NT2/D1 (cell line): ENCODE data around the gene RFLNA.
A peak's percentile ranks its signal among the peaks of the same experiment; 100 is the strongest.
"Not testable (repeated sequence)": the region's sequence is repeated elsewhere in the genome, so short reads cannot be mapped to it uniquely, and the experiment has no call there.

ENCODE experiments used
- DNase-seq: peaks from one replicate; pipeline ENCODE4 v3.0.0-alpha.2; 2011; ENCODE audit warnings: low read depth, low spot score
- H3K27me3 ChIP-seq: 2 replicates; pipeline ENCODE4 v1.6.0; 2011; ENCODE audit warnings: mild to moderate bottlenecking; ENCODE audit not compliant: insufficient read length, insufficient read depth
- H3K36me3 ChIP-seq: 2 replicates; pipeline ENCODE4 v1.6.1; 2011; ENCODE audit warnings: mild to moderate bottlenecking, low read length, mixed read lengths; ENCODE audit not compliant: insufficient read depth, insufficient read length
- H3K4me1 ChIP-seq: 2 replicates; pipeline ENCODE4 v1.5.1; 2011; ENCODE audit not compliant: insufficient read depth, insufficient read length
- H3K4me3 ChIP-seq: 2 replicates; pipeline ENCODE4 v1.5.1; 2011; ENCODE audit warnings: low read depth; ENCODE audit not compliant: insufficient read length
- H3K9ac ChIP-seq: 2 replicates; pipeline ENCODE4 v1.6.0; 2011; ENCODE audit warnings: low read depth; ENCODE audit not compliant: insufficient read length
- H3K9me3 ChIP-seq: 2 replicates; pipeline ENCODE4 v1.5.1; 2011; ENCODE audit warnings: mild to moderate bottlenecking, low read length; ENCODE audit not compliant: insufficient read depth
- SUZ12 ChIP-seq: IDR thresholded peaks from 2 replicates; pipeline ENCODE4 v1.6.1; 2011; ENCODE audit not compliant: insufficient read length, insufficient read depth; ENCODE audit errors: extremely low read depth
- YY1 ChIP-seq: IDR thresholded peaks from 2 replicates; pipeline ENCODE4 v1.6.1; 2011; ENCODE audit not compliant: insufficient read length, insufficient read depth
- ZNF274 ChIP-seq: IDR thresholded peaks from 2 replicates; pipeline ENCODE4 v1.6.1; 2011; ENCODE audit warnings: mild to moderate bottlenecking, low read depth, low read length

RFLNA gene

DNA sequence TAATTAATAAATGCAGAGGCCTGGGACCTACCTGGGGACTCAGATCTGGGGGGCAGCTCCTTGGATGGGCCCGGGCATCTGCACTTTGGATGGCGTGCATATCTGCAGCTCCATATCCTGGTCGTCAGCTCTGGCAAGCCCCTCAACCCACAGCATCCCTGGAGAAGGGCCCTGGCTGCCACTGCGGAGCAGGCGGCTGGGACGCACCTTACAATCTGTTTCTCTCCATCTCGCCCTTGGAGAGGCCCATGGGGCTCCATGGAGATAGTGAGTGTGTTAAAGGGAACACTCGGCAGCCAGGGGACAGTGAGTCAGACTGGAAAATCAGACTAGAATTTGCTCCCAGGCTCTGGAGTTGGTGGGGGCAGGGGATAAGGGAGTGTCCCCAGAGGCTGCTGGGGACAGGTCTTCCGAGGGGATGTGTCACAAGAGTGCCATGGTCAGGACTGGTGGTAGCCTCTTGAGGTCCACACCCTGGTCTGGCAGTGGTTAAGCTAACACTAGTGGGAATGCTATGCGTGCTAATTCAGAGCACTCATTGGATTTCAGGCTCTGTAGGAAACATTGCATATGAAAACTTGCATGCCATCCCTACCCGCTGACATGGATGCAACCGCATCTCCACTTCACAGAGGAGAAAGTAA lies 21.5 kb downstream of the RFLNA start:
- Histone ChIP-seq H3K9me3 (no peaks in the 10 kb centered on the region), H3K27me3 (no peaks in the 10 kb centered on the region), H3K4me3 (no peak overlapping the region), H3K4me1 (peaks cover 41% of the 10 kb centered on the region), H3K9ac (no peak overlapping the region), H3K36me3 (peaks cover 2% of the 10 kb centered on the region)
- TF ChIP-seq SUZ12 (no peak), ZNF274 (no peak), YY1 (no peak)
- no peak for DNase-seq

DNA sequence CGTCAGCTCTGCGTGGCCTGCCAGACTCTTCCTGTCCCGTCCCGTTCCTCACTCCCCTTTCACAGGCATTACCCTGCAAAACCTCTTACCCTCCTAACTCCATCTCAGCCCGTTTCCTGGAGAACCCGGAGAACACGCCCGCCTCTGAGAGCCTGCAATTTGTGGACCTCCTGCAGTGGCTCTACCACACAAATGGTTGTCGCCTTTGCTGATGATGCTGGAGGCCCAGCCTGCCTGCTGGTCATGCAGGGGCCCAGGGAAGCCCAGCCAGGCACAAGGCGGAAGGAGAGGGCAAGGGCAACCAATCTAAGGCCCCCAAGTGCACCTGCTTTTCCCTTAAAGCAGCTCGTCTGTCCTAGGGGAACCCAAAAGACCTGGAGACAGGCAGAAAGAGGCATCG lies 22.5 kb downstream of the RFLNA start:
- Histone ChIP-seq H3K4me3 (no peak overlapping the region), H3K4me1 (peaks cover 38% of the 10 kb centered on the region), H3K27me3 (no peaks in the 10 kb centered on the region), H3K9me3 (no peaks in the 10 kb centered on the region), H3K36me3 (peaks cover 2% of the 10 kb centered on the region), H3K9ac (no peak overlapping the region)
- TF ChIP-seq YY1, result no peak
- TF ChIP-seq ZNF274, result no peak
- no peak for TF ChIP-seq SUZ12
- DNase-seq, result no peak

DNA sequence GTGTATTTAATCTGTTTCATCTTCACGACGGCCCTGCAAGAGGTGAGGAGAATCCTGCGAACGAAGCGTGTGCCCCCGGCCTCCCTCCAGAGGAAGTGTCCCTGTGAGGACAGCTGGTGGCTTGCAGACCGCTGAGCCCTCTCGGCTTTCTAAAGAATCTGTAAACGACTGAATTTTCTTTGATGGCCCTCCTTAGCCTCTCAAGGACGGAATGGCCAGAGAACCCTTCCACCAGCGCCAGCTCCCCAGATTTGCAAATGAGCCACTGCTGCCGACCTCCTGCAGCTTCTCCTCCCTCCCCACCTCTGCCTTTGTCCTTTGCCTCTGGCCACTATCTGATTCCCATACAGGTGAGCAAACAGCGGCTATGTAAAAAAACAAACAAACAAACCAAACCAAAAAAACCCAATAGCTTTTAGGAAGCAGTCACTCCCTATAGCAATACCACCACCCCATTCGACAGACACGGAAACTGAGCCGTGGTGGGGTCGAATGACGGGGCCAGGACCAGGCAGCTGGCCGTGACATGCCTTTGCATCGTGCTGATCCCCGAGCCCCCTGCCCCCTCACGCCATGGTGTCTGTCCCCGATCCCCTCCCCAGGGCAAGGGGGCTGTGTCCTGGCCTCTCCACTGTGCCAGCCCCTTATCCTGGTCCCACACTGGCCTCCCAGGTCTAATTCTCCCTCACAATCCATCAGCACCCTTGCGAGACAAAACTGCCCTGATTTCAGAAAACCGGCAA lies 23.6 kb downstream of the RFLNA start:
- TF ChIP-seq ZNF274, result no peak
- TF ChIP-seq YY1, result no peak
- TF ChIP-seq SUZ12, result no peak
- peaks cover 11% of the 10 kb centered on the region for H3K36me3 ChIP-seq
- DNase-seq, result peak; percentile 39
- no peak overlapping the region for H3K4me3 ChIP-seq
- peaks cover 8% of the 10 kb centered on the region for H3K9me3 ChIP-seq
- peaks cover 38% of the 10 kb centered on the region for H3K4me1 ChIP-seq
- no peaks in the 10 kb centered on the region for H3K27me3 ChIP-seq
- H3K9ac ChIP-seq, result peak overlapping the region; percentile 52

DNA sequence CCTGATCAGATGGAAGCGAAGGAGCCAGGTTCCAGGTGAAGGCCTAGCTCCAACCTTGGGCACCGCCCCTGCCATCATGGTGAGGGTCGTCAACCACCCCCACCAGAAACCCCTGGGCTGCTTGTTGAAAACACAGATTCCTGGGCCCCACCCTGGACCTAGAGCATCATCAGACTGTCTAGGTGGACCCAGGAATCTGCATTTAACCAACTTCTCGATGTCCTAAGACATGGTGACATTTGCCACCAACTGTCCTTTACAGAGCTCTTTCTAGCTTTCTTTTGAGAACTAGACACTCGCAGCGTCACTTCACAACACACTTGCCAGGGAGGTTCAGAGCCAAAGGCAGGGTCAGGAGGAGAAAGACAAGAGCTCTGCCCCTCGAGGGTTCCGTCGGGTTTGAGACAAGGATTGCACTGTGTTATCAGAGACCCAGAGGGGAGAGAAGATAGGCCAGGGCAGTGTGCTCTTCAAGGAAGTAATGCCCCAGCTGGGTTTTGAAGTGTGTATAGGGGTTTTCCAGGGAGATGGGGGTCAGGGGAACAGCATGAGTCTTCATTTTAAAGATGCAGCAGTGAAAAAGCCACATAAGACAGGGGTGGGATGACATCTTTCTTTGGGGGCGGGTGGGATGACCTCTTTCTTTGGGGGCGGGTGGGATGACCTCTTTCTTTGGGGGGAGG lies 24.6 kb downstream of the RFLNA start:
- no peak overlapping the region for H3K4me3 ChIP-seq
- peaks cover 21% of the 10 kb centered on the region for H3K36me3 ChIP-seq
- no peak for TF ChIP-seq YY1
- no peak for TF ChIP-seq SUZ12
- TF ChIP-seq ZNF274, result no peak
- peaks cover 38% of the 10 kb centered on the region for H3K4me1 ChIP-seq
- H3K9ac ChIP-seq, result no peak overlapping the region
- peaks cover 19% of the 10 kb centered on the region for H3K9me3 ChIP-seq
- H3K27me3 ChIP-seq, result no peaks in the 10 kb centered on the region
- no peak for DNase-seq

DNA sequence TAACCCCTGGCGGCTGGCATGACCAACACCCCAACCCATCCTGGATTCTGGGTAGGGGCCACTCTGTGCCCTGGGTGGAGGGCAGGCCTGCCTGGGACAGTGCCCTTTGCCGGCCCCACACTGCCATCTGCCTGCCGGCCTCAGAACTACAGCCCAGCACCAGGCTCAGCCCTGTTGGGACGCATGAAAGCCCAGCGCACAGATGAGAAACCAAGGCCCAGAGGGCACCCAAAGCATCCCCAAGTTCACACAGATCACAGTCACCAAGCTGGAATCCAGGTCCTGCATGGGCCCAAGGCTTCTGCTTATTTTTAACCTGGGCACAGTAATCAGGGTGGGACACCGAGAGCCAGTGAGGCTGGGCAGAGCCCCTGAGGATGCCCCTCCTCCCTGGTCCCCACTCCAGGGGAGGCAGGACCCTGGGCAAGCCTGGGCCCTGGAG lies 26.2 kb downstream of the RFLNA start:
- peaks cover 29% of the 10 kb centered on the region for H3K4me1 ChIP-seq
- peaks cover 33% of the 10 kb centered on the region for H3K36me3 ChIP-seq
- H3K27me3 ChIP-seq, result no peaks in the 10 kb centered on the region
- DNase-seq, result peak; percentile 25
- H3K4me3 ChIP-seq, result no peak overlapping the region
- TF ChIP-seq ZNF274 (no peak), YY1 (no peak), SUZ12 (no peak)
- H3K9ac ChIP-seq, result peak overlapping the region; percentile 32
- H3K9me3 ChIP-seq, result peaks cover 19% of the 10 kb centered on the region

DNA sequence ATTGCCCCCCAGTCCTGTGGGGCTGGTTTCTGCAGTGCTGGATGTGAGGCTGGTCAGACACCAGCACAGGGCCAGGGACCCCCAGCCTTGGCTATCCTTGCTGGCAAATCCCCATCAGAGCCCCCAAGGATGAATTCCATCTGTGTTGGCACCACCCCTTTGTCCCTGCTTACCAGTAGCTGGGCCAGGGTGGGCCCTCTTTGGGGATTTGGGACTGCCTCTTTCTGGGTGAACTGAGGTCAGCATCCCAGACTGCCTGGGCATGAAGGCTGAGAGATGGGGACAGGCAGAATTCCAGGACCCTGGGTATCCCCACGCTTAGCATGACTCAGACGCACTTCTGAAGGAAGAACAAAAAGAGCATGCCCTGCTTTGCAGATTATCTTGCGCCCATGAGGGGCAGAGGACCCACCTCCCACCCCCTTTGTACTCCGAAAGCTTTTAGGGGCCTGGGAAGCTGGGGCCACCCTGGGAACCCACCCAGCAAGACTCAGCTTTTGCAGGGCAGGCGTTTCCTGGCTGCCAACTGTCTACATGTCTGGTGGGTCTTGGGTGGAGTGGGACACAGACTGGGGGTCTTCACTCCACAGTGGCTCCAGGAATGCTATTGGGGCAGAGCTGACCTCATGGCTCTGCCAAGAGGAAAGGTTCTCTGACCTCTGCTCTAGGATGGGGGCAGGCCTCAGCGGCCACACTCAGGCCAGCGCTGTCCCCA lies 26.8 kb downstream of the RFLNA start:
- Histone ChIP-seq H3K4me3 (no peak overlapping the region), H3K4me1 (peaks cover 25% of the 10 kb centered on the region), H3K27me3 (no peaks in the 10 kb centered on the region), H3K9me3 (peaks cover 19% of the 10 kb centered on the region), H3K9ac (peak overlapping the region; percentile 32), H3K36me3 (peaks cover 39% of the 10 kb centered on the region)
- DNase-seq, result no peak
- TF ChIP-seq ZNF274 (no peak), SUZ12 (no peak), YY1 (no peak)

DNA sequence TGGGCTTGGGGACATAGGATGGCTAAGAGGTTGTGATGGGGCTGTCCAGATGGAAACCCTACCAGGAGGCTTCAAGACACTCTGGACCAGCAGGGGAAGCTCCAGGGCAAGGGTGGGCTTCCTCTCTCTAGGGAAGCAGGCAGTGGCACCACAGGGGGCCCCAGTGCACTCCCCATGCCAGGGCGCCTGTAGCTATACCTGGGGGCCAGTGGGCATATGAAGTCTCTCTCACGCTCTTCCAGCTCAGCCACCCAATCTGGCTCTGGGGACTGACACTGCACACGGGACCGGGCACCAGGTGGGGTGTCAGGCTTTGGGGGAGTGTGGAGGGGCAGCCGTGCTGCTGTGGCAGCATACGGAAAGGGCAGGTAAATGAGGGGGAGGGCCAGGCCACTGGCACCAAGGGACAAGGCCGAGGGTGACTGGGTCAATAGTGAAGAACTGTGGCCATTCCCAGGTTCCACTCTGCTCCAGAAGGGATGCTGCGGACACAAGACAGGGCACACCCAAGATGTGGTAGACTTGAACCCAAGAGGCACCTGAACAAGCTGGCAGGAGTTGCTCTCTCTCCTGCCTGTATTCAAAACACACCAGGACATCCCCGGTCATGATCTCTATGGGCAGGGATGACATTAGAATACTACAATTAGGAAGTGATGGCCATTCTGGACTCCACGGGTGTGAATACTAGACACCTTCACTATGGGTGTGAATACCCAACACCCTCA lies 27.5 kb downstream of the RFLNA start:
- peaks cover 22% of the 10 kb centered on the region for H3K4me1 ChIP-seq
- H3K4me3 ChIP-seq, result no peak overlapping the region
- TF ChIP-seq YY1 (no peak), SUZ12 (no peak)
- H3K9ac ChIP-seq, result no peak overlapping the region
- DNase-seq, result no peak
- H3K27me3 ChIP-seq, result no peaks in the 10 kb centered on the region
- H3K9me3 ChIP-seq, result peaks cover 19% of the 10 kb centered on the region
- H3K36me3 ChIP-seq, result peaks cover 45% of the 10 kb centered on the region

DNA sequence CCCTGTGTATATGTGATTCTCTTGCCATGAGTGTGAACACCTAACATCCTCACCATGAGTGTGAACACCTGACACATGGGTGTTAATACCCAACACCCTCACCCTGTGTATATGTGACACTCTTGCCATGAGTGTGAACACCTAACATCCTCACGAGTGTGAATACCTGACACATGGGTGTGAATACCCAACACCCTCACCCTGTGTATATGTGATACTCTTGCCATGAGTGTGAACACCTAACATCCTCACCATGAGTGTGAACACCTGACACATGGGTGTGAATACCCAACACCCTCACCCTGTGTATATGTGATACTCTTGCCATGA lies 28.1 kb downstream of the RFLNA start:
- H3K4me3 ChIP-seq, DNase-seq, H3K9ac ChIP-seq, H3K27me3 ChIP-seq: not testable (repeated sequence)
- Histone ChIP-seq H3K9me3 (peaks cover 19% of the 10 kb centered on the region), H3K36me3 (peaks cover 50% of the 10 kb centered on the region), H3K4me1 (peaks cover 19% of the 10 kb centered on the region)
